GM12892 (cell line): Measurements from ENCODE around the gene RPE65. TPM values are rescaled to one million over a fixed set of nuclear protein-coding genes. Genes with fewer than 3 reads are reported as not detected.
"Not testable (repeated sequence)": the region's sequence is repeated elsewhere in the genome, so short reads cannot be mapped to it uniquely, and the experiment has no call there.

Experiments
- DNase-seq: peaks from one replicate; pipeline ENCODE4 v3.0.0; 2011; ENCODE audit not compliant: insufficient read length
- FAIRE-seq: peaks from 2 replicates; lab custom pipeline; 2011; peaks lifted over from hg19 to GRCh38; lab: Jason Lieb, UNC
- POLR2A ChIP-seq: IDR thresholded peaks from 2 replicates; pipeline ENCODE4 v1.6.1; 2011; ENCODE audit warnings: low read depth, low read length, control low read depth
- POLR2AphosphoS5 ChIP-seq: IDR thresholded peaks from 2 replicates; pipeline ENCODE4 v1.6.1; 2011; ENCODE audit warnings: low read depth, low read length, control low read depth
- TAF1 ChIP-seq: IDR thresholded peaks from 2 replicates; pipeline ENCODE4 v1.6.1; 2011; ENCODE audit warnings: low read depth, mild to moderate bottlenecking, control low read depth, low read length, borderline replicate concordance
- polyA plus RNA-seq: library from polyadenylated mRNA; unstranded; fragments of >200 nt; gene quantifications from one replicate; pipeline ENCODE4 v1.2.1, GENCODE V29; 2012; ENCODE audit warnings: missing spikeins, inconsistent platforms; ENCODE audit not compliant: missing spikeins

The RPE65 gene
- polyA plus RNA-seq: not detected

DNA sequence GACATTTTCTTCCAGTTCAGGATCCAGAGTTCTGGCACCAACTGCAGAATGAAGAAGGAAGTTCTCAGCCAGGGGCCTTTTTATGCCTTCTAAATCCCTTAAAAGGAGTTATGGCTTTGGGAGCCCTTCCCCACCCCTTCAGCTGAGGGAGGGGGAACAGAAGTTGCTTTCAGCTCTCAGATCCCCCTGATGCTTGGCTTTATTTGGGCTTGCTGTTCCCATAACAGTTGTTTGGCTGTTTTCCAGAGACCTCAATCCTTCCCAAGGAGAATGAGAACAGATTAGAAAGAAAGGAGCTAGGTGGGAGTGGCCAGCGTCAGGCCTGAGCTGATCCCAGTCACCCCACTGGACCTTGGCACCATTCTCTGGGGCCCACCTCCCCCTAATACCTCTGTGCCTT, at the start of gene RPE65:
Gene RPE65, minus strand, starts transcription at position 54 of the 400 bp plus-strand sequence. Its CDS starts 49 bp downstream, at position 5.
- DNase-seq (no peak), FAIRE-seq (no peak)
- no peak for TF ChIP-seq POLR2AphosphoS5
- no peak for TF ChIP-seq TAF1
- no peak for TF ChIP-seq POLR2A

DNA sequence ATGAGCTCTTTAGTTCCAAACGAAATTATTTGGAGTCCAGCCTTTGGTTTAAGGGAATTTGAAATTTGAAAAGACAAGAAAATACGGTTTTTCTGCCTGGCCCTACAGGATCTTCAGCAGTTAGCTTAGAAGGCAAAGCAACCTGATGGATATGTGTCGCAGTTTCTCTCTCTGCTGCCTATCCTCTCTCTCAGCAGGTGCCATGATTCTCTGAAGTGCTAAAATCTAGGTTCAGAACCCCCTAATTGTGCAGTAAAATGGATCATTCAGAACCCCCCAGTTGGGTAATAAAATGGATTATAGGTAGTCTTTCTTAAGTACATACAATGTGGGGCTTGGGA, 47.6 kb upstream of the RPE65 start:
- no peak for DNase-seq
- TF ChIP-seq POLR2A (no peak), TAF1 (no peak), POLR2AphosphoS5 (no peak)
- FAIRE-seq: no peak

DNA sequence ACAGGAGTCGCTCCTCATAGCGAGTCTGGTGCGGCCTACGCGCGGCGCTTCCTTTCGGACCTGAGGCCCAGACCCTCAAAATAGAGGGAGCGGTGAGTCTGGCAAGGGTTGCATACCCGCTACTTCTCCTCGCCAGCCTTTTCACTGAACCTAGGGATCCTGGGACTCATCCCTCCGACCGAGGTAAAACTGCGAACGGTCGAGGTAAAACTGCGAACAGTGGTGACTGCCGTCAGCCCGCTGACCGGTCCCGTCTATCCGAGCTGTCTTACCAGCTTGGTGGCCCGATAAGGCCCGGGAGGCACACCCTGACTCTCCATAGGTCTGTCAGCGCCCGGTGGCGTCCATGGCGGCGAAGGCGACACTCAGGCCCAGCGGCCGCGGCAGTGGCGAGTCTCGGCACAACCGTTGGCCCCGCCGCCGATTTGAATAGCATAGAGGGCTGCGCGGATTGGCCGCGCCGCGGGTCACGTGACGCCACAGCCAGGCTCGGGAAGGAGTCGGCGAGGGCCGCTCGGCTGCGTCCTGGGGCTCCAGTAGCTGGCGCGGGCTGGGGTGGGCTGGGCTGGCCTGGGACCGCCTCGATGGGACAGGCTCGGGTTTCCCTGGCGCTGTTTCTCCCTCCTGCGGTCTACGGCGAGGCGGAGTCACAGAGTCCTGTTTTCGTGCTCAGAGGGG, 47.1 kb upstream of the RPE65 start, which contains the start of gene DEPDC1:
Gene DEPDC1, minus strand, starts transcription at position 403 of the 678 bp plus-strand sequence. Its CDS starts 83 bp downstream, at position 320.
- DNase-seq (peak; percentile 75), FAIRE-seq (peak; percentile 98)
- TF ChIP-seq POLR2A (peak; percentile 61; the same call in 1 of the 2 replicates), POLR2AphosphoS5 (no peak), TAF1 (0 out of 2 replicates have a peak, but pooled peaks have one; percentile 11)

DNA sequence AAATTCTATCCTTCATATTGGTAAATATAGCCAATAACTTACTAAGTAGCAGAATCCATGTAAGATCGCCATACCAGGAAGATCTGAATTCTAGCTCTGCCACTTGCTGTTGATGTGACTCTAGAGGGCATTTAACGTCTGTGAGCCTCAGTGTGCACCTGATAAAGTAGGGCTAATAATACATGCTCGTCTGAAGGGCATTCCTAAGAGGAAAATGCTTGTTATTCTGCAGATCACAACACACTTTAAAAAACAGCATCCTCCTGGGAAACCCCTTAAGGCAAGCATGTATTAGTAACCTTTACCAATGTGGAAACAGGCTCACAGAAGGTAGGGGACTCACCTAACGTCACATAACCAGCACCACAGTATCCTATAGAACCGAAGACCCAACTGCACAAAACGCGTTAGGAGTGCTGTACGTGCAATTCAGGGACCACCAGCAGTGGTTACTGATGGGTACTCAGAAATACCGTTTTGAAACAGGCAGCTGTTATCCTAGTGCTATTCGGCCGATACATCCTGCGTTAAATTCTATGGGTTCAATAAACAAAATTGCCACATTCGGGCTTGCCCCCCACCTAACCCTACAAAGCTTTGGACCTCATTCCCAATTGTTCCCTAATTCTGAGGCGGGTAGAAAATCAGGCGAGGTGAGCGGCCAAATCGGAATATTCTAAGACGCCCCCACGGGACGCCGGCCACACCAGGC, 46.4 kb upstream of the RPE65 start:
- DNase-seq: peak; percentile 0
- FAIRE-seq: peak; percentile 54
- TF ChIP-seq TAF1: no peak
- TF ChIP-seq POLR2A: no peak
- TF ChIP-seq POLR2AphosphoS5: no peak

DNA sequence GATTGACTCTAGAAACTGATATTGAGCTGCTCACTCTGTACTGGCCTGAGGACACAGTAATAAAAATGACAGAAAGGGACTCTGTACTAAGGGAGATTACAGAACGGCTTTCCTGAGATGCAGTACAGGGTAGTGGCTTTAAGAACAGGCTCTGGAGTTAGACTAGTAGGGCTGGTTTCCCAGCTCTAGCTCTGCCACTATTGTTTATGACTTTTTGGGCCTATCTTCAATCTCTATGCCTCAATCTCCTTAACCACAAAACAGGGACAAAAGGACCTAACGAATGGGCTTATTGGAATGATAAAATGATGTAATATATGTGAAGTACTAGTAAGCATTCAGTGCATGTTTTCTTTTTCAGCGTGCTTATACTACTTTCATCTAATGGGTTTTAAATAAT, 45.8 kb upstream of the RPE65 start:
- no peak for DNase-seq
- TF ChIP-seq POLR2AphosphoS5 (no peak), POLR2A (no peak), TAF1 (no peak)
- no peak for FAIRE-seq

DNA sequence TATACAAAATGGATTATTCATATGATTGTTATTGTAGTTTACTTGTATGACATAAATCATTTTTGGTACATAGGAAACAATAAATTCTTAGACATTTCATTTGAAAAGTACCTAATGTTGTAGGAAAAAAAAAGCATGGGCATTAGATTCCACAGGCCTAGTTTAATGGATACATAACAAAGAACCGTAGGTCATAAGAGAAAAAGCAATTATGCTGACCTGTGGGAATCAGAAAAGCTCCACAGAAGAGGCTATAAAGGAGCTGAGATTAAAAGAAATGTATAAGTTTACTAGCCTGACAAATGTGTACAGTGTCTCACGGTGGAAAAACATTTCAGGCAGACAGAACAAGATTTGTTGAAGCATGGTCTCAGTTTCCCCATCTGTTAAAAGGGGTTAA, 43.4 kb upstream of the RPE65 start:
- TF ChIP-seq POLR2A: no peak
- no peak for TF ChIP-seq POLR2AphosphoS5
- no peak for TF ChIP-seq TAF1
- DNase-seq (no peak), FAIRE-seq (no peak)

DNA sequence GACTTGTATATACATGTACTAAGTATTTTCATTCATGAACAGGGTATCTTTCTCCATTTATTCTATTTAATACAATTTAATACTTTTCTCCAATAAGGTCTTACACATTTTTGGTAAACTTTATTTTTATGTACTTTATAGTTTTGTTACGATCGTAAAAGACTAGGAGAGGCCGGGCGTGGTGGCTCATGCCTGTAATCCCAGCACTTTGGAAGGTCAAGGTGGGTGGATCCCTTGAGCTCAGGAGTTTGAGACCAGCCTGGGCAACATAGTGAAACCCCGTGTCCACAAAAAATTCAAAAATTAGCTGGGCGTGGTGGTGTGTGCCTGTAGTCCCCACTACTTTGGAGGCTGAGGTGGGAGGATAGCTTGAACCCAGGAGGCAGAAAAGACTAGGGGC, 42.5 kb upstream of the RPE65 start:
- not testable (repeated sequence) for FAIRE-seq, DNase-seq

DNA sequence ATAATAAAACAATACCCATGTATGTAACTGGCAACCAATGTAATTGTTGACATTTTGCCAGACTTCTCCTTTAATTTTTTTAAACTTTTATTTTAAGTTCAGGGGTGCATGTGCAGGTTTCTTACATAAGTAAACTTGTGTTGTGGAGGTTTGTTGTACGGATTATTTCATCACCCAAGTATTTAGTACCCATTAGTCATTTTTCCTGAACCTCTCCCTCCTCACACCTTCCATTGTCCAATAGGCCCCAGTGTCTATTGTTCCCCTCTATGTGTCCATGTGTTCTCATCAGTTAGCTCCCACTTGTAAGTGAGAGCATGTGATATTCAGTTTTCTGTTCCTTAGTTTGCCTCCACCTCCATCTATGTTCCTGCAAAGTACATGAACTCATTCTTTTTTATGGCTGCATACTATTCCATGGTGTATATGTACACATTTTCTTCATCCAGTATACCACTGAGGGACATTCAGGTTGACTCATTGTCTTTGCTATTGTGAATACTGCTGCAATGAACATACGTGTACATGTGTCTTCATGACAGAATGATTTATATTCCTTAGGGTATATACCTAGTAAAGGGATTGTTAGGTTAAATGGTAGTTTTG, 40.4 kb upstream of the RPE65 start:
- TF ChIP-seq TAF1: no peak
- no peak for TF ChIP-seq POLR2AphosphoS5
- no peak for TF ChIP-seq POLR2A
- DNase-seq (no peak), FAIRE-seq (no peak)

DNA sequence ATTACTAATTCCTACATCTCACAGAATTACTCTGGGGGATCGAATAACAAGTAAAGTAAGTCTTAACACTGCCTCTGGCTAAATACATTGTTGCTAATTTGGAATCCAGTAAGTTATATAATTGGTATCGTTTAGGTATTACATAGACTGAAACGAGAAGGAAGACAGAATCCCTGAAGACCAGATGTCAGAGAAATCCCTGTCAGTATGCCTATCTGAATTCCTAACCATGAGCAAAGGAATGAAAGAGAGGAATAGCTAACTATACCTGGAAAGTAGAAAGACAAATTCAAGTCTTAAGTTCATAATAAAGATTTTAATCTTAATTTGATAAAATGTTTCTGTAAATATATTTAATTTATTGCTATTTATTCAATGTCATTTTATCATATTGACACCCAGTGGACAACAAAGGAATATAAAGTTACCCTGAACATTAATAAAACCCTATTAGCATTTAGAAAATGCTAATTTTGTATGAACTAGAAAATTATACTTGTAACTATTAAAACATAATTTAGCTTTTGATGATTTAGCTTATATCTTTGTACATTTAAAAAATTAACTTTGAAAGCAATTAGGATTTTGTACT, 35.8 kb upstream of the RPE65 start:
- TF ChIP-seq POLR2A (no peak), TAF1 (no peak), POLR2AphosphoS5 (no peak)
- FAIRE-seq (no peak), DNase-seq (no peak)

DNA sequence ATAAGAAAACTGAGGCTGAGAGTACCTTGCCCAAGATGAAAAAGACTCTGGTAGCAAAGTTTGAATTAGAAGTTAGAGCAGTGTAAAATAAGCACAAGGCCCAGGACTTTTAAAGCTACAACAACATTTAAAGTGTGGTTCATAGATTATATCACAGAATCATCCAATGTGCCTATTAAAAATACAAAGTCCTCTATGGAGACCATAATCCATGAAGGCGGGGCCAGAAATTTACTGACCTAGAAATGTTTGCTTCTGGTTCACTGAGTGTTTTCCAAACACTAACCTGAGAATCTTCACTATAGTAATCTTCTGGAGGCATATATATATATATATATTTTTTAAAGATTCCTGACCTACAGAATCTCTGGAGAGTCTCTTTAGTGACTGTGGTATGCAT, 34.9 kb upstream of the RPE65 start:
- FAIRE-seq (no peak), DNase-seq (no peak)
- TF ChIP-seq POLR2AphosphoS5 (no peak), POLR2A (no peak), TAF1 (no peak)

DNA sequence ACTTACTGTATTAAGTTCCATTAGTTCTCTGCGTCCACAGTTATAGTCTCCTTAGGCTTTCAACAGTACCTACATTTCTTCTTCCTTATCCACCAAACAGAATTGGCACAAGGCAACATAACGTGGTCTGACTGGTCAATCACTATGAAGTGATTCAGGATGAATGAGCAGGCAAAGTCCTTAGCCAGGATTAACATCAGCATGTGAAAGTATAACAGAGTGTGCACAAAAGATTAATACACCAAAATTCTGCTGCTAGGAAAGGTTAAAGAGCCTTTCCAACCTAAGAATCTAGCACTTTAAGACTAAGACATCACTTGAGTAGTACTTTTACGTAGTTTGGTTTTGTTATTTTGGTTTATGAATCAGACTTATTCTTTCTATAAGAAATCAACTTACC, 31.3 kb upstream of the RPE65 start:
- TF ChIP-seq POLR2A: no peak
- no peak for TF ChIP-seq POLR2AphosphoS5
- no peak for TF ChIP-seq TAF1
- FAIRE-seq (no peak), DNase-seq (no peak)

DNA sequence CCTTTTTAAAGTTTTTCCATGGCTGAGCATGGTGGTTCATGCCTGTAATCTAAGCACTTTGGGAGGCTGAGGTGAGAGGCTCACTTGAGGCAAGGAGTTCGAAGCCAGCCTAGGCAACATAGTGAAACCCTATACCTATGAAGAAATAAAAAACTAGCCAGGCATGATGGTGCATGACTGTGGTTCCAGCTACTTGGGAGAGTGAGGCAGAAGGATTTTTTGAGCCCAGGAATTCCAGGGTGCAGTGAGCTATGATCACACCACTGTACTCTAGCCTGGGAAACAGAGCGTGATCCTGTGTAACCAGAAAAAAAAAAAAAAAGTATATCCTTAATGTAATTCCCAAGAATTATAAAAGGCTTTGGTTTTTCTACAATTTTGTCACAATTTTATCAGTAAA, 29.7 kb upstream of the RPE65 start:
- FAIRE-seq: no peak
- DNase-seq: no peak
- TF ChIP-seq POLR2AphosphoS5 (no peak), TAF1 (no peak), POLR2A (no peak)
